HG03432 (cell line): ENCODE measurements around the gene SLC1A5.
"Not testable (repeated sequence)": the region's sequence is repeated elsewhere in the genome, so short reads cannot be mapped to it uniquely, and the experiment has no call there.

Experiments
- ATAC-seq: cut with Tn5 transposase; IDR thresholded peaks from one replicate; pipeline ENCODE4 v1.9.1; 2021; ENCODE audit warnings: mild to moderate bottlenecking, moderate library complexity; ENCODE audit not compliant: unreplicated experiment

The SLC1A5 gene

DNA sequence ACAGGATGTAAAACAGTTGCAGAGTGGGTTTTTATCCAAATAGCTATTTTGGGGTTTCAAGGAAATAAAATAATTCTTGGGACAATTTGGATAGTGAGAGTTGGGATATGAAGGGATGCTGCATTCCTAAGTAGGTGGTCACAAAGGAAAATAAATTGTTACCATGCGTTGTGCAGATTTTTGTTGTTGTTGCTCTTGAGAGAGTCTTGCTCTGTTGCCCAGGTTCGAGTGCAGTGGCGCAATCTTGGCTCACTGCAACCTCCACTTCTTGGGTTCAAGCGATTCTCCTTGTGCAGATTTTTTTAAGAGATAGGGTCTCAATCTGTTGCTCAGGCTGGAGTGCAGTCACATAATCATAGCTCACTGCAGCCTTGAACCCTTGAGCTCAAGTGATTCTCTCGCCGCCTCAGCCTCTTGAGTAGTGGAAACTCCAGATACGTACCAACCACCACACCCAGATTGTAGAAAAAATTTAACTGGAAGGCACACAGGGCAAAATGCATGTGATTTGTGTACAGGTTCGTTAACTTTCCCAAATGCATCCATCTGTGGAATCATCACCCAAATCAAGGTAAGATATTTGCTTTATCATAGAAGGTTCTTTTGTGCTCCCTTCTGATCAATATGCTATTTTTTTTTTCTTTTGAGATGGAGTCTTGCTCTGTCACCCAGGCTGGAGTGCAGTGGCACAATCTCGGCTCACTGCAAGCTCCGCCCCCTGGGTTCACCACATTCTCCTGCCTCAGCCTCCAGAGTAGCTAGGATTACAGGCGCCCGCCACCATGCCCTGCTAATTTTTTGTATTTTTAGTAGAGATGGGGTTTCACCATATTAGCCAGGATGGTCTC, 16.0 kb downstream of the SLC1A5 start:
- ATAC-seq, result no peak

GRCh38 chr19:46768746-46769145, 19.6 kb downstream of the SLC1A5 start:
- not testable (repeated sequence) for ATAC-seq

DNA sequence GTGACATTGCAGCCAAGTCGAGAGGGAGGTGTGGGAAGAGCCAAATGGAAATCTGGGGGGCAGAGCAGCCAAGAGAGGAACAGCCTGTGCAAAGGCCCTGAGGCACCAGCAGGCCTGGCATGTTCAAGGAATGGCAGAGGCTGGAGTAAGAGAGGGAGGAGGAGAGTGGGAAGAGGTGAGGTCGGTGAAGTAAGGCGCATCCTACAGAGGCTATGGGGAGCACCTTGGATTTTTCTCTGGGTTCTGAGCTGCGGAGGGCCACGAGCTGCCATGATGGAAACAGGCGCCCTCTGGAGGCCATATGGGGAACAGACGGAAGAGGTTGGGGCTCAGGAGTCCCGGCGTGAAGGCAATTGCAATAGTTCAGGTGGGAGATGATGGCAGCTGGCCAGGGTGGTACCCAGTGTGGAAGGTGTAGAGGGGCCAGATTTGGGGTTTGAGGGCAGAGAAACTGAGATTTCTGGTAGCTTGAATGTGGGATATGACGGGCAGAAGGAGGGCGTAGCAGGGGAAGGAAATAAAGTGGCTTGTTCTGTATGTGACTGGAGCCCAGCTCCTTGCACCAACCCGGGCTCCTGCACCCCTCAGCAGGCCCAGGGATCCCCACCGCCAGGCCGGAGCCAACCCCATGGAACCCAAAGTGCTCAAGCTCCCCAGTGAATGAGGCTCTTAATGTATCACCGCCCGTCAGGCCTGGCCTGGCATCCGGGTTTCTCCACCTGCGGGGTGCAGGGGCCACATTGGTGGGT, 21.7 kb downstream of the SLC1A5 start:
- ATAC-seq, result no peak

- no peak for ATAC-seq
Observed at GRCh38 chr19:46764817-46765291, 23.5 kb downstream of the SLC1A5 start.

DNA sequence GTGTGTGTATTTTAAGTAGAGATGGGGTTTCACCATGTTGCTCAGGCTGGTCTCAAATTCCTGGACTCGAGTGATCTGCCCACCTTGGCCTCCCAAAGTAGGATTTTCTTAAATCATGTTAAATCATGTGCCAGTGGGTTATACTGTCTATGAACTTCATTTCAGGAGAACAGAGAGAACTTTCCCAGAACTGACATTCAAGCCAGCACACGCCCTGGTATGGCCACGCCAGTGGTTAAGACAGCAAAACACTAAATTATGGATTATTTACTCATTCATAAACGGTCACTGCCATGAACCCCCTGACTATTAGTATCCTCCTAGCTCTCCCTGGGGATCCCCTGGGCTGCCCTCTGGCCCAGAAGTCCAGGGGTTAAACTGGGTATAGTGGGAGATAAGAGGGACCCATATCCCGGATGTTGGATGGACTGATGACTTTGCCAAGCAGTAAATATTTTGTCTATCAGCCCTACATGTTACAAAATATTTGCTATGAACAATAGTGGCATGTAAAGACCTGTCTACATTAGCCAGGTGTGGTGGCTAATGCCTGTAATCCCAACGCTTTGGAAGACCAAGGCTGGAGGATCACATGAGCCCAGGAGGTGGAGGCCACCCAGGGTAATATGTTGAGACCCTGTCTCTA, 26.0 kb downstream of the SLC1A5 start:
- no peak for ATAC-seq

- no peak for ATAC-seq
Observed at GRCh38 chr19:46761418-46761831, 27.0 kb downstream of the SLC1A5 start.

GRCh38 chr19:46760897-46761296, 27.5 kb downstream of the SLC1A5 start:
- not testable (repeated sequence) for ATAC-seq

DNA sequence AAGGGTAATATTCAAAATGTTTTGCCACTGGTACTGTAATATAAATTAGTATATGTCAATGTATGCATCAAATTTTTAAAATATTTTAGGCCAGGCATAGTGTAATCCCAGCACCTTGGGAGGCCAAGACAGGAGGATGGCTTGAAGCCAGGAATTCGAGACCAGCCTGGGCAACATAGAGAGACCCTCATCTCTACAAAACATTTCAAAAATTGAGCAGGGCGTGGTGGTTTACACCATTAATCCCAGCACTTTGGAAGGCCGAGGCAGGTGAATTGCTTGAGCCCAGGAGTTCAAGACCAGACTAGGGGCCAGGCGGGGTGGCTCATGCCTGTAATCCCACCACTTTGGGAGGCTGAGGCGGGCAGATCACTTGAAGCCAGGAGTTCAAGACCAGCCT, 28.0 kb downstream of the SLC1A5 start:
- no peak for ATAC-seq

DNA sequence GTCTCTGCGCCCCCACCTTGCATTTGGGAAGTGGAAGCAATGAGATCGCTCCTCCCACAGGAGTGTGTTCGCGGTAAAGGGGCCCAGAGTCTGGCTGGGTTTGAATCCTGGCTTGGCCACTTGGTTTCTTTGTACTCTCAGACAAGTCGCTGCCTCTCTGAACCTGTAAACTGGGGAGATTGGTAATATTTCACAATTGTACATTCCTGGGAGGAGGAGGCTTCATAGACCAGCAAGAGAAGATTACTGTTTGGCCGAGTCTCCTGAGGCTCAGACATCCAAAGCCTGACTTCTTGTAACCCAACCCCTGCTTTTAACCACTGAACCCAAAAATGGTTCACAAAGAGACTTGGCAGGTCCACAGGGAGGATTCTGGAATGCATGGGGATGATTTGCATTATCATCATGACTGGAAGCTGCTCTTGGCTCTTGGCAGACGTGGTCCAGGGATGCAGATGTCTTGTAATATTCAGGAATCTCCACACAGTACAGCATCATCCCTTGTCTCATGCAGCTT, 28.5 kb downstream of the SLC1A5 start:
- ATAC-seq, result no peak

DNA sequence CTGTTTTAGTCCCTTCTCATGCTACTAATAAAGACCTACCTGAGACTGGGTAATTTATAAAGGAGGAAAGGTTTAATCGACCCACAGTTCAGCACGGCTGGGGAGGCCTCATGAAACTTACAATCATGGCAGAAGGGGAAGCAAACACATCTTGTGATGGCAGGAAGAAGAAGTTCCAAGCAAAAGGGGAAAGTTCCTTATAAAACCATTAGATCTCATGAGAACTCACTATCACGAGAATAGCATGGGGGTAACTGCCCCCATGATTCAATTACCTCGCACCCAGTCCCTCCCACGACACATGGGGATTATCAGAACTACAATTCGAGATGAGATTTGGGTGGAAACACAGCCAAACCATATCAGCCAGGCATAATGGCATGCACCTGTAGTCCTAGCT, 29.2 kb downstream of the SLC1A5 start:
- no peak for ATAC-seq

DNA sequence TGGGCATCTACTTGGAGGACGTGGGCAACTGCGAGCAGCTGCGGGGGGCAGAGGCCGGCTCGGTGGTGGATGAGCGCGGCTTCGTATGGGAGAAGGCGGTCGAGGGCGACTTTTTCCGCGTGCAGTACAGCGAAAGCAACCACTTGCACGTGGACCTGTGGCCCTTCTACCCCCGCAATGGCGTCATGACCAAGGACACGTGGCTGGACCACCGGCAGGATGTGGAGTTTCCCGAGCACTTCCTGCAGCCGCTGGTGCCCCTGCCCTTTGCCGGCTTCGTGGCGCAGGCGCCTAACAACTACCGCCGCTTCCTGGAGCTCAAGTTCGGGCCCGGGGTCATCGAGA, 31.9 kb downstream of the SLC1A5 start:
- no peak for ATAC-seq

DNA sequence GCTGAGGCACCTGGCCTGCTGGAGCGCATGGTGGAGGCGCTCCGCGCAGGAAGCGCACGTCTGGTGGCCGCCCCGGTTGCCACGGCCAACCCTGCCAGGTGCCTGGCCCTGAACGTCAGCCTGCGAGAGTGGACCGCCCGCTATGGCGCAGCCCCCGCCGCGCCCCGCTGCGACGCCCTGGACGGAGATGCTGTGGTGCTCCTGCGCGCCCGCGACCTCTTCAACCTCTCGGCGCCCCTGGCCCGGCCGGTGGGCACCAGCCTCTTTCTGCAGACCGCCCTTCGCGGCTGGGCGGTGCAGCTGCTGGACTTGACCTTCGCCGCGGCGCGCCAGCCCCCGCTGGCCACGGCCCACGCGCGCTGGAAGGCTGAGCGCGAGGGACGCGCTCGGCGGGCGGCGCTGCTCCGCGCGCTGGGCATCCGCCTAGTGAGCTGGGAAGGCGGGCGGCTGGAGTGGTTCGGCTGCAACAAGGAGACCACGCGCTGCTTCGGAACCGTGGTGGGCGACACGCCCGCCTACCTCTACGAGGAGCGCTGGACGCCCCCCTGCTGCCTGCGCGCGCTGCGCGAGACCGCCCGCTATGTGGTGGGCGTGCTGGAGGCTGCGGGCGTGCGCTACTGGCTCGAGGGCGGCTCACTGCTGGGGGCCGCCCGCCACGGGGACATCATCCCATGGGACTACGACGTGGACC, 32.4 kb downstream of the SLC1A5 start:
- no peak for ATAC-seq

GRCh38 chr19:46755077-46755852, 33.1 kb downstream of the SLC1A5 start:
- ATAC-seq, result no peak

GRCh38 chr19:46753420-46754155, 34.8 kb downstream of the SLC1A5 start:
- no peak for ATAC-seq

GRCh38 chr19:46748325-46749109, 39.9 kb downstream of the SLC1A5 start:
- no peak for ATAC-seq

DNA sequence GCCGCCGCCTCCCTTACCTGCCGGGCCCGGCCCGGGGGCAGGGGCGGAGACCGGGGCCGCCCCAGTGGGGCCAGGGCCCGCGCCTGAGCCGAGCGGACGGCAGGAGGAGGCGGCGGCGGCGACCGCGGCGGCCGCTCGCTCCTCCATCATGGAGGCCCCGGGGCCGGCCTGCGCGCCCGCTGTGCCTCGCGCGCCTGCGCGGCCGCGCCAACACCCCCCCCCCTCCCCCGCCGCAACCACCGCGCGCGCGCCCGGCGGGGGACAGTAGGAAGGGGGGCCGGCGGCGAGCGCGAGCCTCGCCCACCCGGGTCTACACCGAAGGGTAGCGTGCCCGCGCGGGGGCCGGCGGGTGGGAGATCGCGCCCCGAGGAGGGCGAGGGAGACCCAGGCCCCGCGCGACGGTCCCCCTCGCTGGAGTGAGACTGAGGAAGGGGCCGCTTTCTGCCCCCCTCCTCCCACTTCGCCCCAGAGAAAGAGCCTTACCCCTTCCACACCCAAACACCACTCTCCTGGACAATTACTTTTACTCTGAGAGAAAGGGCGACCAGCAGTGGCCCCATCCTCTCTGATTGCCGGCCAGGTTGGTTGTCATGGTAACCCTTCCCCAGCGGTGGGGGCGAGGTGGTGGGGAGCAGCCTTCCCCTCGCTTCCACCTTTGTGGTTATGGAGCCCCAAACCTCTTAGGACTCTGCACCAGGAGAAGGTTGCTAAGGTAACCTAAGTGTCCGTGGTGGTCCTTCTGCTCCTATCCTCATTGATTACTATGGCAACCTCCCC, 41.9 kb downstream of the SLC1A5 start, which contains the start of gene STRN4:
STRN4 (minus strand) TSS at position 170 of the 777 bp plus-strand sequence; CDS start at position 150, 20 bp downstream.
- peak; percentile 58 for ATAC-seq

GRCh38 chr19:46745521-46746280, 42.7 kb downstream of the SLC1A5 start, which contains the start of gene FKRP:
Gene FKRP (plus strand): TSS chr19:46746057. CDS start chr19:46755451, 9,394 bp downstream.
- ATAC-seq, result peak; percentile 58
